Measurements from ENCODE around the gene DPYSL5. TPM values are rescaled to one million over a fixed set of nuclear protein-coding genes. Genes with fewer than 3 reads are reported as not detected.

Gene DPYSL5
- total and polyA plus RNA-seq, 2 donors (not counting 1 experiment from before 2014, with no cell fraction given): not detected

- no peak overlapping the region for H3K4me3 ChIP-seq (ENCODE audit: control extremely low read depth in 1 of 5, extremely low read depth in 1 of 5, insufficient read depth in 1 of 5, low read depth in 2 of 5, low read length in 4 of 5)
- TF ChIP-seq CTCF (IDR thresholded peaks at IDR 0.05) (no peak), EZH2 (IDR thresholded peaks at IDR 0.05; ENCODE audit: borderline replicate concordance, insufficient read depth, low read depth, low read length, poor library complexity, severe bottlenecking) (no peak)
- H3K4me3 Mint-ChIP-seq: no peak overlapping the region
- no peak overlapping the region for H3K27ac ChIP-seq (ENCODE audit: low read length in 2 of 2)
- intact Hi-C loops (cut with micrococcal nuclease): no loop called here
- no peak for ATAC-seq (ENCODE audit: low read depth)
- H3K27ac Mint-ChIP-seq: no peak overlapping the region
- peaks cover 28% of the 10 kb centered on the region for H3K27me3 Mint-ChIP-seq
- WGBS (ENCODE audit: insufficient coverage): 88% methylated on average over 1 of the region's 3 CpGs
- no peak overlapping the region for H2AFZ ChIP-seq (ENCODE audit: insufficient read depth, low read depth, low read length, poor library complexity, severe bottlenecking)
- H3K79me2 ChIP-seq (ENCODE audit: control insufficient read depth, insufficient read depth, low read length): no peaks in the 10 kb centered on the region
- H3K9me3 Mint-ChIP-seq (ENCODE audit: insufficient read depth): no peaks in the 10 kb centered on the region
- no peaks in the 10 kb centered on the region for H4K20me1 ChIP-seq (ENCODE audit: control insufficient read depth, insufficient read depth, low read length, poor library complexity, severe bottlenecking)
- H3K4me2 ChIP-seq (replicated peaks; ENCODE audit: low read depth, low read length, poor library complexity, severe bottlenecking): no peak overlapping the region
- H3K36me3 ChIP-seq (replicated peaks in 1 of 2; ENCODE audit: control extremely low read depth in 1 of 2, control insufficient read depth in 1 of 2, extremely low read depth in 1 of 2, insufficient read depth in 2 of 2, low read length in 1 of 2): no peaks in the 10 kb centered on the region
- peaks cover 2 to 11% (median 5%) of the 10 kb centered on the region in 4 experiments for H3K27me3 ChIP-seq (replicated peaks in 1 of 4; ENCODE audit: control extremely low read depth in 1 of 4, control insufficient read depth in 3 of 4, insufficient read depth in 4 of 4, low read length in 3 of 4)
- peaks cover 11 to 12% of the 10 kb centered on the region in 2 donors for H3K4me1 ChIP-seq (ENCODE audit: control insufficient read depth in 2 of 2, insufficient read depth in 2 of 2, low read length in 2 of 2)
- CTCF ChIA-PET: interaction anchor here (0.6 to 2.0 kb wide), 10 partner anchors 8 to 313 kb away, joined by 3 to 6 read pairs (median 3); partner anchors contain the start of gene KHK
- no peak for DNase-seq
- POLR2A ChIA-PET: no interaction called here
- H3K9me3 ChIP-seq (ENCODE audit: control extremely low read depth in 1 of 3, control insufficient read depth in 2 of 3, insufficient read depth in 1 of 3, low read length in 2 of 3): no peaks in the 10 kb centered on the region
- H3K4me1 Mint-ChIP-seq: peaks cover 19% of the 10 kb centered on the region
- no peak overlapping the region for H3K9ac ChIP-seq (ENCODE audit: low read length)
Observed at GRCh38 chr2:26968001-26968400, 120.1 kb downstream of the DPYSL5 start.

GRCh38 chr2:26969077-26969844 is 121.3 kb downstream of the DPYSL5 start:
- H3K36me3 ChIP-seq (replicated peaks in 1 of 2; ENCODE audit: control extremely low read depth in 1 of 2, control insufficient read depth in 1 of 2, extremely low read depth in 1 of 2, insufficient read depth in 2 of 2, low read length in 1 of 2): no peaks in the 10 kb centered on the region
- H4K20me1 ChIP-seq (ENCODE audit: control insufficient read depth, insufficient read depth, low read length, poor library complexity, severe bottlenecking): no peaks in the 10 kb centered on the region
- CTCF ChIA-PET: interaction anchor here (0.9 to 1.8 kb wide), 7 partner anchors 7 to 312 kb away, joined by 3 to 6 read pairs (median 3); partner anchors contain the start of gene KHK
- Mint-ChIP-seq H3K4me3 (peak overlapping the region; percentile 70), H3K27me3 (peaks cover 28% of the 10 kb centered on the region), H3K4me1 (peaks cover 19% of the 10 kb centered on the region), H3K27ac (no peak overlapping the region), H3K9me3 (ENCODE audit: insufficient read depth) (no peaks in the 10 kb centered on the region)
- 72% methylated on average over 10 of the region's 10 CpGs for WGBS (ENCODE audit: insufficient coverage)
- peaks cover 11 to 12% of the 10 kb centered on the region in 2 donors for H3K4me1 ChIP-seq (ENCODE audit: control insufficient read depth in 2 of 2, insufficient read depth in 2 of 2, low read length in 2 of 2)
- H3K27ac ChIP-seq (ENCODE audit: low read length in 2 of 2): no peak overlapping the region
- H3K9ac ChIP-seq (ENCODE audit: low read length): no peak overlapping the region
- H3K4me3 ChIP-seq (ENCODE audit: control extremely low read depth in 1 of 5, extremely low read depth in 1 of 5, insufficient read depth in 1 of 5, low read depth in 2 of 5, low read length in 4 of 5): no peak overlapping the region
- intact Hi-C loops (cut with micrococcal nuclease): no loop called here
- H3K9me3 ChIP-seq (ENCODE audit: control extremely low read depth in 1 of 3, control insufficient read depth in 2 of 3, insufficient read depth in 1 of 3, low read length in 2 of 3): no peaks in the 10 kb centered on the region
- H2AFZ ChIP-seq (ENCODE audit: insufficient read depth, low read depth, low read length, poor library complexity, severe bottlenecking): no peak overlapping the region
- ATAC-seq (ENCODE audit: low read depth) (no peak), DNase-seq (no peak)
- H3K27me3 ChIP-seq (replicated peaks in 1 of 4; ENCODE audit: control extremely low read depth in 1 of 4, control insufficient read depth in 3 of 4, insufficient read depth in 4 of 4, low read length in 3 of 4): peaks cover 2 to 11% (median 5%) of the 10 kb centered on the region in 4 experiments
- no peak overlapping the region for H3K4me2 ChIP-seq (replicated peaks; ENCODE audit: low read depth, low read length, poor library complexity, severe bottlenecking)
- POLR2A ChIA-PET: interaction anchor here (0.6 kb wide), 1 partner anchor 118 kb away, joined by 5 read pairs; no protein-coding TSS in a partner anchor
- no peak for TF ChIP-seq EZH2 (IDR thresholded peaks at IDR 0.05; ENCODE audit: borderline replicate concordance, insufficient read depth, low read depth, low read length, poor library complexity, severe bottlenecking)
- no peak for TF ChIP-seq CTCF (IDR thresholded peaks at IDR 0.05)
- no peaks in the 10 kb centered on the region for H3K79me2 ChIP-seq (ENCODE audit: control insufficient read depth, insufficient read depth, low read length)

Data from B cell (primary cell).